ENCODE results near the gene PEA15. TPM values are rescaled to one million over a fixed set of nuclear protein-coding genes. Genes with fewer than 3 reads are reported as not detected.

Gene PEA15
- total RNA-seq, 3 donors from 2014 or later (not counting 1 experiment from before 2014, with no cell fraction given) = 25.3 to 27.9 (median 25.5) TPM

DNA sequence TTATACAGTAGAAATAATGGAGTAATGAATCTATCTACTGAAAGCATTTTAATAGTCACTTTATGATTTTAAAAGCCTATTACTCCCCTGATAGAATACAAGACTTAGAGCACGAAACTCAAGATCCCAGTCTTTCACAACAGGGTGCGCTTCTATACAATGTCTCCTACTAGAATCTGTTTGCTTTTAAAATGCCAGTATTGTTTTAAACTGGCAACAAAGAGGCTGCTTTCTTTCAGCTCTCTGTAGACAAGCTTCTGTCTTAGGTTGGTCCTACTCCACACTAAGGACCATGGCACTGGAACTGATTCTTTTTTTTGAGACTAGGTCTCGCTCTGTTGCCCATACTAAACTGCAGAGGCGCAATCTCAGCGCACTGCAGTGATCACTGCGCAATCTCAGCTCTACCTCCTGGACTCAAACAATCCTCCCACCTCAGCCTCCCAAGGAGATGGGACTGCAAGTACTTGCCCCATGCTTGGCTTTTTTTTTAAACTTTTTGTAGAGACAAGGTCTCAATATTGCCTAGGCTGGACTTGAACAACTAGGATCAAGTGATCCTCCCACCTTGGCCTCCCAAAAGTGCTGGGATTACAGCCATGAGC, 52.3 kb downstream of the PEA15 start:
- H3K36me3 Mint-ChIP-seq = no peaks in the 10 kb centered on the region
- Histone ChIP-seq H3K27ac (ENCODE audit: low read length) (no peak overlapping the region), H3K4me3 (ENCODE audit: low read length) (no peak overlapping the region), H3K9me3 (ENCODE audit: control insufficient read depth, insufficient read depth, low read length) (no peaks in the 10 kb centered on the region), H3K36me3 (ENCODE audit: control insufficient read depth, insufficient read depth, low read length) (peaks cover 7% of the 10 kb centered on the region), H3K27me3 (ENCODE audit: control insufficient read depth, insufficient read depth, low read length) (no peaks in the 10 kb centered on the region), H3K4me1 (ENCODE audit: control insufficient read depth, insufficient read depth, low read length) (peaks cover 6% of the 10 kb centered on the region)
- no peak overlapping the region for H3K4me3 Mint-ChIP-seq
- DNase-seq (no peak), ATAC-seq (no peak)
- intact Hi-C loops (cut with micrococcal nuclease) = no loop called here
- WGBS (ENCODE audit: insufficient coverage) = 97% methylated on average over 6 of the region's 6 CpGs
- H3K9me3 Mint-ChIP-seq = no peaks in the 10 kb centered on the region
- peaks cover 20 to 34% of the 10 kb centered on the region in 2 donors for H3K4me1 Mint-ChIP-seq
- no peaks in the 10 kb centered on the region for H3K27me3 Mint-ChIP-seq (ENCODE audit: low read depth in 2 of 2)
- H3K27ac Mint-ChIP-seq = no peak overlapping the region
- TF ChIP-seq, protein P1, sequence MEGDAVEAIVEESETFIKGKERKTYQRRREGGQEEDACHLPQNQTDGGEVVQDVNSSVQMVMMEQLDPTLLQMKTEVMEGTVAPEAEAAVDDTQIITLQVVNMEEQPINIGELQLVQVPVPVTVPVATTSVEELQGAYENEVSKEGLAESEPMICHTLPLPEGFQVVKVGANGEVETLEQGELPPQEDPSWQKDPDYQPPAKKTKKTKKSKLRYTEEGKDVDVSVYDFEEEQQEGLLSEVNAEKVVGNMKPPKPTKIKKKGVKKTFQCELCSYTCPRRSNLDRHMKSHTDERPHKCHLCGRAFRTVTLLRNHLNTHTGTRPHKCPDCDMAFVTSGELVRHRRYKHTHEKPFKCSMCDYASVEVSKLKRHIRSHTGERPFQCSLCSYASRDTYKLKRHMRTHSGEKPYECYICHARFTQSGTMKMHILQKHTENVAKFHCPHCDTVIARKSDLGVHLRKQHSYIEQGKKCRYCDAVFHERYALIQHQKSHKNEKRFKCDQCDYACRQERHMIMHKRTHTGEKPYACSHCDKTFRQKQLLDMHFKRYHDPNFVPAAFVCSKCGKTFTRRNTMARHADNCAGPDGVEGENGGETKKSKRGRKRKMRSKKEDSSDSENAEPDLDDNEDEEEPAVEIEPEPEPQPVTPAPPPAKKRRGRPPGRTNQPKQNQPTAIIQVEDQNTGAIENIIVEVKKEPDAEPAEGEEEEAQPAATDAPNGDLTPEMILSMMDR (IDR thresholded peaks at IDR 0.05) = no peak

GRCh38 chr1:160258177-160258798, 53.1 kb downstream of the PEA15 start:
- Histone ChIP-seq H3K36me3 (ENCODE audit: control insufficient read depth, insufficient read depth, low read length) (peaks cover 7% of the 10 kb centered on the region), H3K27me3 (ENCODE audit: control insufficient read depth, insufficient read depth, low read length) (no peaks in the 10 kb centered on the region), H3K4me1 (ENCODE audit: control insufficient read depth, insufficient read depth, low read length) (peaks cover 12% of the 10 kb centered on the region), H3K4me3 (ENCODE audit: low read length) (no peak overlapping the region), H3K9me3 (ENCODE audit: control insufficient read depth, insufficient read depth, low read length) (no peaks in the 10 kb centered on the region), H3K27ac (ENCODE audit: low read length) (no peak overlapping the region)
- H3K36me3 Mint-ChIP-seq = no peaks in the 10 kb centered on the region
- H3K27ac Mint-ChIP-seq = peak overlapping the region; percentile 99 to 100
- H3K4me1 Mint-ChIP-seq = peaks cover 18 to 35% of the 10 kb centered on the region in 2 donors
- DNase-seq (no peak), ATAC-seq (no peak)
- H3K9me3 Mint-ChIP-seq = no peaks in the 10 kb centered on the region
- 98% methylated on average over 7 of the region's 7 CpGs for WGBS (ENCODE audit: insufficient coverage)
- H3K4me3 Mint-ChIP-seq = no peak overlapping the region
- TF ChIP-seq, protein P1 (IDR thresholded peaks at IDR 0.05) = no peak
- intact Hi-C loops (cut with micrococcal nuclease) = no loop called here
- H3K27me3 Mint-ChIP-seq (ENCODE audit: low read depth in 2 of 2) = no peaks in the 10 kb centered on the region

GRCh38 chr1:160260406-160261382, 55.5 kb downstream of the PEA15 start:
- no peaks in the 10 kb centered on the region for H3K27me3 ChIP-seq (ENCODE audit: control insufficient read depth, insufficient read depth, low read length)
- Mint-ChIP-seq H3K4me3 (peak overlapping the region; percentile 100), H3K9me3 (no peaks in the 10 kb centered on the region), H3K4me1 (peaks cover 18 to 35% of the 10 kb centered on the region in 2 donors), H3K27me3 (ENCODE audit: low read depth in 2 of 2) (no peaks in the 10 kb centered on the region), H3K27ac (peak overlapping the region; percentile 99 to 100), H3K36me3 (no peaks in the 10 kb centered on the region)
- H3K4me3 ChIP-seq (ENCODE audit: low read length) = no peak overlapping the region
- intact Hi-C loops (cut with micrococcal nuclease) = loop anchor here (5.0 kb wide), 1 partner anchor 338 kb away; no protein-coding TSS in a partner anchor
- H3K9me3 ChIP-seq (ENCODE audit: control insufficient read depth, insufficient read depth, low read length) = no peaks in the 10 kb centered on the region
- peak overlapping the region; percentile 95 for H3K27ac ChIP-seq (ENCODE audit: low read length)
- TF ChIP-seq, protein P1 (IDR thresholded peaks at IDR 0.05) = no peak
- DNase-seq (peak in 1 of 2 donors; percentile 44), ATAC-seq (no peak)
- peaks cover 14% of the 10 kb centered on the region for H3K4me1 ChIP-seq (ENCODE audit: control insufficient read depth, insufficient read depth, low read length)
- H3K36me3 ChIP-seq (ENCODE audit: control insufficient read depth, insufficient read depth, low read length) = peaks cover 4% of the 10 kb centered on the region
- 67% methylated on average over 5 of the region's 6 CpGs for WGBS (ENCODE audit: insufficient coverage)

All from natural killer cell (primary cell).